CD4-positive, CD25-positive, alpha-beta regulatory T cell (primary cell): ENCODE results near the gene SPDYE6. TPM values are rescaled to one million over a fixed set of nuclear protein-coding genes. Genes with fewer than 3 reads are reported as not detected.
"Not testable (repeated sequence)": the region's sequence is repeated elsewhere in the genome, so short reads cannot be mapped to it uniquely, and the experiment has no call there.

Source experiments
- ATAC-seq, 2 donors: fragments of 150-1000 bp; cut with Tn5 transposase; one replicate each; pipeline ENCODE4 v1.10.0; 2021; ENCODE audit warnings: low read depth in 2 of 2, moderate number of reproducible peaks in 2 of 2, moderate library complexity in 1 of 2
- DNase-seq, 3 donors: peaks; one replicate each; pipeline versions ENCODE4 v3.0.0 to v3.0.0-alpha.2; 2012 to 2022; ENCODE audit warnings: mixed read lengths in 1 of 3
- H3K27ac ChIP-seq: one replicate; pipeline ENCODE4 v1.7.0; 2013; ENCODE audit warnings: mild to moderate bottlenecking, low read length; ENCODE audit not compliant: insufficient read depth, poor library complexity, severe bottlenecking
- H3K27me3 ChIP-seq: one replicate; pipeline ENCODE4 v1.7.0; 2013; ENCODE audit warnings: low read length; ENCODE audit not compliant: control insufficient read depth, insufficient read depth
- H3K36me3 ChIP-seq: one replicate; pipeline ENCODE4 v1.7.0; 2013; ENCODE audit warnings: mild to moderate bottlenecking, low read length, moderate library complexity; ENCODE audit not compliant: control insufficient read depth, insufficient read depth
- H3K4me1 ChIP-seq: 2 replicates; pipeline ENCODE4 v1.7.0; 2013; ENCODE audit warnings: mild to moderate bottlenecking, low read length; ENCODE audit not compliant: insufficient read depth, control insufficient read depth, poor library complexity, severe bottlenecking
- H3K4me3 ChIP-seq: one replicate; pipeline ENCODE4 v1.7.0; 2013; ENCODE audit warnings: low read depth, mild to moderate bottlenecking, low read length, moderate library complexity
- H3K9me3 ChIP-seq, 2 experiments: 1 replicate in 1 of 2; 2 replicates in 1 of 2; pipeline ENCODE4 v1.7.0; 2013; ENCODE audit warnings: low read length in 2 of 2, mild to moderate bottlenecking in 1 of 2, moderate library complexity in 1 of 2; ENCODE audit not compliant: control insufficient read depth in 2 of 2
- H3K27ac Mint-ChIP-seq, 3 donors: one replicate each; pipeline ENCODE4 v1.8.0; 2020 to 2022; ENCODE audit warnings: mild to moderate bottlenecking in 3 of 3, mixed read lengths in 3 of 3, moderate library complexity in 2 of 3
- H3K27me3 Mint-ChIP-seq: one replicate; pipeline ENCODE4 v1.8.0; 2022; ENCODE audit warnings: mild to moderate bottlenecking, mixed read lengths
- H3K36me3 Mint-ChIP-seq: one replicate; pipeline ENCODE4 v1.8.0; 2020; ENCODE audit warnings: mixed read lengths
- H3K4me1 Mint-ChIP-seq, 4 donors: one replicate each; pipeline ENCODE4 v1.8.0; 2020 to 2022; ENCODE audit warnings: mixed read lengths in 4 of 4, mild to moderate bottlenecking in 1 of 4
- H3K4me3 Mint-ChIP-seq, 4 donors: one replicate each; pipeline ENCODE4 v1.8.0; 2020 to 2022; ENCODE audit warnings: mild to moderate bottlenecking in 4 of 4, mixed read lengths in 4 of 4, moderate library complexity in 3 of 4
- H3K9me3 Mint-ChIP-seq, 7 donors: one replicate each; pipeline ENCODE4 v1.8.0; 2020 to 2022; ENCODE audit warnings: mixed read lengths in 7 of 7, mild to moderate bottlenecking in 3 of 7, moderate library complexity in 2 of 7
- polyA plus RNA-seq, 4 donors: library from polyadenylated mRNA; unstranded; fragments of 300-500 nt; fragmentation: Illumina TruSeq; gene quantifications; one replicate each; pipeline ENCODE4 v1.2.3, GENCODE V29; 2021
- total RNA-seq: library from RNA; stranded (reverse); gene quantifications from one replicate; pipeline ENCODE4 v1.2.3, GENCODE V29; 2022

SPDYE6 gene
- total and polyA plus RNA-seq, 5 donors from 2014 or later = 0.16 to 0.22 TPM; not detected in 3

- H3K9me3 ChIP-seq, H3K27ac ChIP-seq, H3K4me1 Mint-ChIP-seq, ATAC-seq, H3K36me3 Mint-ChIP-seq, H3K4me1 ChIP-seq, H3K36me3 ChIP-seq, H3K4me3 Mint-ChIP-seq, H3K27me3 Mint-ChIP-seq, H3K27ac Mint-ChIP-seq, H3K4me3 ChIP-seq, H3K27me3 ChIP-seq, DNase-seq, H3K9me3 Mint-ChIP-seq: not testable (repeated sequence)
Measured at GRCh38 chr7:102301367-102301766, 54.9 kb downstream of the SPDYE6 start.

DNA sequence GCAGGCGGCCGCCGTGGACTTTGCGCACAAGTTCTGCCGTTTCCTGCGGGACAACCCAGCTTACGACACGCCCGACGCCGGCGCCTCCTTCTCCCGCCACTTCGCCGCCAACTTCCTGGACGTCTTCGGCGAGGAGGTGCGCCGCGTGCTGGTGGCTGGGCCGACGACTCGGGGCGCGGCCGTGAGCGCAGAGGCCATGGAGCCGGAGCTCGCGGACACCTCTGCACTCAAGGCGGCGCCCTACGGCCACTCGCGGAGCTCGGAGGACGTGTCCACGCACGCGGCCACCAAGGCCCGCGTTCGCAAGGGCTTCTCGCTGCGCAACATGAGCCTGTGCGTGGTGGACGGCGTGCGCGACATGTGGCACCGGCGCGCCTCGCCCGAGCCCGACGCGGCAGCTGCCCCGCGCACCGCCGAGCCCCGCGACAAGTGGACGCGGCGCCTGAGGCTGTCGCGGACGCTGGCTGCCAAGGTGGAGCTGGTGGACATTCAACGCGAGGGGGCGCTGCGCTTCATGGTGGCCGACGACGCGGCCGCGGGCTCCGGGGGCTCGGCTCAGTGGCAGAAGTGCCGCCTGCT lies 55.5 kb downstream of the SPDYE6 start:
- DNase-seq (no peak), ATAC-seq (no peak)
- Histone ChIP-seq H3K27ac (no peak overlapping the region), H3K27me3 (no peaks in the 10 kb centered on the region), H3K9me3 (no peaks in the 10 kb centered on the region), H3K4me3 (no peak overlapping the region), H3K36me3 (no peaks in the 10 kb centered on the region), H3K4me1 (peaks cover 3% of the 10 kb centered on the region)
- H3K27ac Mint-ChIP-seq = no peak overlapping the region
- no peaks in the 10 kb centered on the region for H3K36me3 Mint-ChIP-seq
- H3K27me3 Mint-ChIP-seq = no peaks in the 10 kb centered on the region
- peaks cover 0 to 1% (median 0%) of the 10 kb centered on the region in 7 donors for H3K9me3 Mint-ChIP-seq
- H3K4me1 Mint-ChIP-seq = peaks cover 0 to 3% (median 0%) of the 10 kb centered on the region in 4 donors
- H3K4me3 Mint-ChIP-seq = no peak overlapping the region

DNA sequence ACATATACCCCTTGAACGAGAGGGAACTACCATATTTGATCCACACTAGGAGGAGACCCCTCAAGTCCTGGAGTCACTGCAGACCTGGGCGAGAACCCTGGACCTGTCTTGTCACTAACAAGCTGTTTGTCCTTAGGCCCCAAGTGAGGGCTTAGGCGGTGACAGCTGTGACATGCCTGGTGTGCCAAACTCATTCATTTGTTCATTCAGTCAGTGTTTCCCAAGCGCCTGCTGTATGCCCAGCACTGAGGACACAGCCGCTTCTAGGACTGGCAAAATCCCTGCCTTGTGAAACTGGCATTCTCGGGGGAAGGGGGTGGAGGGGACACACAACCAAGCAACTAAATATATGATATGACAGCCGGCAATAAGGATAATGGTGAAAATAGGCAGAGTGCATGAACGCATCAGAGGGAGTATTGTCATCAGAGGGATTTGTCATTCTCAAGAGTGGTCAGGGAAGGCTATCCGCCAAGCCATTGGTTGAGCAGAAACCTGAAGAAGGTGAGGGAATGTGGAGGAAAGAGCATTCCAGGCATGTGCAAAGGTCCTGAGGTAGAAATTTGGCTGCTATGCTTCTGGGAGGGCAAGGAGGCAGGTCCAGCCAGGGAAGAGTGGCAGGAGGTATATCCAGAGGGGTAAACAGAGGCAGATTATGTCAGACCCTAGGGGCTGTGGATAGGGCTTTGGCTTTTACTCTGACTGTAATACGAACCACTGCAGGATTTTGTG lies 58.6 kb downstream of the SPDYE6 start:
- DNase-seq (no peak), ATAC-seq (no peak)
- H3K27ac ChIP-seq = no peak overlapping the region
- no peaks in the 10 kb centered on the region for H3K4me1 ChIP-seq
- Mint-ChIP-seq H3K36me3 (no peaks in the 10 kb centered on the region), H3K27me3 (no peaks in the 10 kb centered on the region), H3K27ac (no peak overlapping the region), H3K9me3 (peaks cover 0 to 1% (median 0%) of the 10 kb centered on the region in 7 donors), H3K4me3 (no peak overlapping the region), H3K4me1 (no peaks in the 10 kb centered on the region)
- H3K9me3 ChIP-seq = no peaks in the 10 kb centered on the region
- H3K36me3 ChIP-seq = no peaks in the 10 kb centered on the region
- H3K4me3 ChIP-seq = no peak overlapping the region
- H3K27me3 ChIP-seq = no peaks in the 10 kb centered on the region

GRCh38 chr7:102296514-102296913 lies 59.7 kb downstream of the SPDYE6 start:
- Histone ChIP-seq H3K27me3 (no peaks in the 10 kb centered on the region), H3K4me1 (no peaks in the 10 kb centered on the region), H3K27ac (no peak overlapping the region), H3K36me3 (no peaks in the 10 kb centered on the region), H3K9me3 (no peaks in the 10 kb centered on the region), H3K4me3 (no peak overlapping the region)
- Mint-ChIP-seq H3K27ac (no peak overlapping the region), H3K4me1 (peaks cover 0 to 5% (median 2%) of the 10 kb centered on the region in 4 donors), H3K27me3 (no peaks in the 10 kb centered on the region), H3K36me3 (no peaks in the 10 kb centered on the region), H3K9me3 (peaks cover 0 to 1% (median 0%) of the 10 kb centered on the region in 7 donors), H3K4me3 (no peak overlapping the region)
- no peak for ATAC-seq
- DNase-seq = no peak

DNA sequence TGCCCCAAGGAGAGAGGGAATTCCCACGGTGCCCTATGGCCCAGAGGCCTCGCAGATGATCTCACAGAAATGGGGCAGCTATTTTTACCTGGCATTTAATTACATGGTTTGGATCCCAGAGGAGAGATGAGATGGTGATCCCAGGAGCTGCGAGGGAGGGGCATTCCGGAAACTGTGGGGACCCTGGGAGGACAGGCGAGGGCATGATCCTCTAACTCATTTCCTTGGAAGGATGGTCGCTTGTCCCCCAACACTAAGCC lies 60.1 kb downstream of the SPDYE6 start:
- H3K36me3 ChIP-seq = no peaks in the 10 kb centered on the region
- no peak for DNase-seq
- ATAC-seq = no peak
- H3K9me3 ChIP-seq = no peaks in the 10 kb centered on the region
- no peaks in the 10 kb centered on the region for H3K27me3 ChIP-seq
- no peaks in the 10 kb centered on the region for H3K27me3 Mint-ChIP-seq
- peaks cover 0 to 1% (median 0%) of the 10 kb centered on the region in 7 donors for H3K9me3 Mint-ChIP-seq
- H3K4me3 Mint-ChIP-seq = no peak overlapping the region
- H3K36me3 Mint-ChIP-seq = no peaks in the 10 kb centered on the region
- H3K4me3 ChIP-seq = no peak overlapping the region
- no peak overlapping the region for H3K27ac ChIP-seq
- no peaks in the 10 kb centered on the region for H3K4me1 ChIP-seq
- H3K27ac Mint-ChIP-seq = no peak overlapping the region
- H3K4me1 Mint-ChIP-seq = peaks cover 0 to 9% (median 5%) of the 10 kb centered on the region in 4 donors

Other genes with a start within 250 kb of the SPDYE6 start
- 0.89 TPM for gene SH2B2, start 69.6 kb downstream of the SPDYE6 start, total RNA-seq
- under 1 TPM; 0.24 to 0.94 (median 0.48) TPM for gene SH2B2, start 69.6 kb downstream of the SPDYE6 start, polyA plus RNA-seq
- 47.7 TPM for gene PRKRIP1, start 39.9 kb upstream of the SPDYE6 start, total RNA-seq
- gene PRKRIP1, start 39.9 kb upstream of the SPDYE6 start, polyA plus RNA-seq = 10 to 100 TPM; 12.3 to 15.5 (median 14.8) TPM
- gene ORAI2, start 77.1 kb upstream of the SPDYE6 start, total RNA-seq = 14.6 TPM
- gene ORAI2, start 77.1 kb upstream of the SPDYE6 start, polyA plus RNA-seq = 10 to 100 TPM; 15.8 to 26.6 (median 17.7) TPM
- 7.4 TPM for gene ALKBH4, start 108.4 kb upstream of the SPDYE6 start, total RNA-seq
- gene ALKBH4, start 108.4 kb upstream of the SPDYE6 start, polyA plus RNA-seq = 10 to 100 TPM; 18.4 to 20.6 (median 19.4) TPM
- gene LRWD1, start 108.5 kb upstream of the SPDYE6 start, total RNA-seq = 12.9 TPM
- 10 to 100 TPM; 12.4 to 15.3 (median 13.7) TPM for gene LRWD1, start 108.5 kb upstream of the SPDYE6 start, polyA plus RNA-seq
- 39.1 TPM for gene POLR2J, start 122.5 kb upstream of the SPDYE6 start, total RNA-seq
- 100 to 1,000 TPM in 3 of 4 donors, 10 to 100 TPM in 1; 73.9 to 109 (median 104) TPM for gene POLR2J, start 122.5 kb upstream of the SPDYE6 start, polyA plus RNA-seq
- gene RASA4B, start 161.3 kb upstream of the SPDYE6 start, total RNA-seq = 32.4 TPM
- 10 to 100 TPM in 1 of 4 donors, 1 to 10 TPM in 3; 8.0 to 14.2 (median 9.3) TPM for gene RASA4B, start 161.3 kb upstream of the SPDYE6 start, polyA plus RNA-seq
- gene UPK3BL2, start 187.3 kb upstream of the SPDYE6 start, total RNA-seq = 98.1 TPM
- 1 to 10 TPM in 3 of 4 donors, under 1 TPM in 1; 0.86 to 3.3 (median 1.5) TPM for gene UPK3BL2, start 187.3 kb upstream of the SPDYE6 start, polyA plus RNA-seq
- 0.39 TPM for gene SPDYE2, start 194.8 kb upstream of the SPDYE6 start, total RNA-seq
- under 1 TPM; 0.19 to 0.66 (median 0.47) TPM for gene SPDYE2, start 194.8 kb upstream of the SPDYE6 start, polyA plus RNA-seq
- 214 TPM for gene POLR2J3, start 216.1 kb upstream of the SPDYE6 start, total RNA-seq
- 10 to 100 TPM; 19.9 to 33.7 (median 27.9) TPM for gene POLR2J3, start 216.1 kb upstream of the SPDYE6 start, polyA plus RNA-seq